Pulmonary artery endothelial cell (primary cell): Measurements from ENCODE around the gene NT5C3B. TPM values are rescaled to one million over a fixed set of nuclear protein-coding genes. Genes with fewer than 3 reads are reported as not detected.
"Not testable (repeated sequence)": the region's sequence is repeated elsewhere in the genome, so short reads cannot be mapped to it uniquely, and the experiment has no call there.

Experiments
- DNase-seq: peaks from one replicate; pipeline ENCODE4 v3.0.0-alpha.2; 2011; ENCODE audit warnings: low read depth, low spot score
- total RNA-seq: library from RNA; depleted of rRNA; stranded (reverse); fragments of >200 nt; gene quantifications from 2 replicates; pipeline ENCODE4 v1.2.3, GENCODE V29; 2014

The NT5C3B gene
- total RNA-seq, 1 donor from 2014 or later: 68.8 TPM

GRCh38 chr17:41840781-41841180 is 4.7 kb upstream of the NT5C3B start:
- DNase-seq: not testable (repeated sequence)

- DNase-seq: not testable (repeated sequence)
Observed at GRCh38 chr17:41839448-41839847, 3.4 kb upstream of the NT5C3B start.

GRCh38 chr17:41837761-41838538 is 1.9 kb upstream of the NT5C3B start, which contains the start of gene KLHL10:
Gene KLHL10 (plus strand): TSS chr17:41837825. CDS start chr17:41837933, 108 bp downstream.
- no peak for DNase-seq

GRCh38 chr17:41836550-41837196 is 641 bp upstream of the NT5C3B start:
- no peak for DNase-seq

- no peak for DNase-seq
Observed at GRCh38 chr17:41835214-41835799, 725 bp downstream of the NT5C3B start.

GRCh38 chr17:41829961-41830360 is 6.1 kb downstream of the NT5C3B start:
- not testable (repeated sequence) for DNase-seq

GRCh38 chr17:41825175-41825845 is 10.7 kb downstream of the NT5C3B start:
- DNase-seq: no peak

GRCh38 chr17:41824086-41824485 is 11.9 kb downstream of the NT5C3B start:
- no peak for DNase-seq

GRCh38 chr17:41823580-41823979 is 12.5 kb downstream of the NT5C3B start:
- no peak for DNase-seq

- no peak for DNase-seq
Observed at GRCh38 chr17:41823141-41823524, 12.9 kb downstream of the NT5C3B start.

- no peak for DNase-seq
Observed at GRCh38 chr17:41822216-41823140, 13.6 kb downstream of the NT5C3B start.

GRCh38 chr17:41821776-41822175 is 14.3 kb downstream of the NT5C3B start:
- DNase-seq: no peak

GRCh38 chr17:41818024-41818423 is 18.0 kb downstream of the NT5C3B start:
- no peak for DNase-seq

GRCh38 chr17:41816637-41817320 is 19.3 kb downstream of the NT5C3B start:
- no peak for DNase-seq

- no peak for DNase-seq
Observed at GRCh38 chr17:41814195-41814594, 21.8 kb downstream of the NT5C3B start.

GRCh38 chr17:41813699-41814124 is 22.3 kb downstream of the NT5C3B start:
- DNase-seq: no peak

- DNase-seq: no peak
Observed at GRCh38 chr17:41813152-41813680, 22.8 kb downstream of the NT5C3B start.

GRCh38 chr17:41812381-41813151 is 23.5 kb downstream of the NT5C3B start, which contains the start of gene FKBP10:
Gene FKBP10 (plus strand): TSS chr17:41813004. CDS start chr17:41813035, 31 bp downstream.
- no peak for DNase-seq
